OCI-LY7 (cell line): ENCODE measurements around the gene PDE11A.

Experiments
- CTCF ChIP-seq: fragments of 200-600 bp; sonication (generic); conservative IDR thresholded peaks from 2 replicates; pipeline ENCODE4 v1.5.1; 2014; ENCODE audit warnings: mild to moderate bottlenecking, antibody characterized with exemption, low read length, moderate library complexity, mixed read lengths
- EZH2phosphoT487 ChIP-seq: fragments of 200-600 bp; sonication (generic); IDR thresholded peaks from 2 replicates; pipeline ENCODE4 v1.6.1; 2018; ENCODE audit warnings: low read depth, borderline replicate concordance, mild to moderate bottlenecking, mixed run types, antibody characterized with exemption, low read length, moderate library complexity, mixed read lengths

GRCh38 chr2:177832611-177833433, 239.8 kb downstream of the PDE11A start:
- TF ChIP-seq CTCF (no peak), EZH2phosphoT487 (no peak)
